OCI-LY1 (cell line): Measurements from ENCODE around the gene FOXC2.

Source experiments
- H2AFZ ChIP-seq: fragments of 200-600 bp; sonication (generic), shearing (Covaris generic); 2 replicates; pipeline ENCODE4 v1.6.0; 2014; ENCODE audit warnings: antibody characterized with exemption, mild to moderate bottlenecking, low read length
- H3F3A ChIP-seq: fragments of 200-600 bp; sonication (generic), shearing (Covaris generic); 2 replicates; pipeline ENCODE4 v1.6.0; 2014; ENCODE audit warnings: mild to moderate bottlenecking, antibody characterized with exemption, low read length, moderate library complexity; ENCODE audit not compliant: insufficient read depth
- H3K27ac ChIP-seq: fragments of 200-600 bp; sonication (generic); 2 replicates; pipeline ENCODE4 v1.5.1; 2014; ENCODE audit warnings: low read length, mixed run types, mild to moderate bottlenecking, low read depth; ENCODE audit not compliant: poor library complexity, severe bottlenecking
- H3K27me3 ChIP-seq: fragments of 200-600 bp; sonication (generic); 2 replicates; pipeline ENCODE4 v1.6.0; 2014; ENCODE audit warnings: antibody characterized with exemption, mild to moderate bottlenecking, low read length, moderate library complexity; ENCODE audit not compliant: insufficient read depth
- H3K36me3 ChIP-seq: fragments of 200-600 bp; sonication (generic); 2 replicates; pipeline ENCODE4 v1.6.1; 2014; ENCODE audit warnings: mild to moderate bottlenecking, antibody characterized with exemption, low read length, moderate library complexity, mixed read lengths; ENCODE audit not compliant: insufficient read depth
- H3K4me1 ChIP-seq: fragments of 200-600 bp; sonication (generic); 2 replicates; pipeline ENCODE4 v1.5.1; 2014; ENCODE audit warnings: mild to moderate bottlenecking, low read length, moderate library complexity; ENCODE audit not compliant: insufficient read depth, severe bottlenecking
- H3K4me2 ChIP-seq: fragments of 200-600 bp; sonication (generic), shearing (Covaris generic); 2 replicates; pipeline ENCODE4 v1.6.1; 2014; ENCODE audit warnings: low read length
- H3K4me3 ChIP-seq: fragments of 200-600 bp; sonication (generic); 2 replicates; pipeline ENCODE4 v1.5.1; 2014; ENCODE audit warnings: low read length, low read depth, mild to moderate bottlenecking, mixed read lengths; ENCODE audit not compliant: poor library complexity, severe bottlenecking
- H3K79me2 ChIP-seq: fragments of 200-600 bp; shearing (Covaris generic); 2 replicates; pipeline ENCODE4 v1.6.1; 2016; ENCODE audit warnings: mixed run types, low read length, mixed read lengths; ENCODE audit not compliant: insufficient read depth
- H3K9ac ChIP-seq: fragments of 200-600 bp; sonication (generic), shearing (Covaris generic); 2 replicates; pipeline ENCODE4 v1.6.1; 2014; ENCODE audit warnings: mild to moderate bottlenecking, low read length, mixed read lengths
- H3K9me2 ChIP-seq: fragments of 200-600 bp; sonication (generic), shearing (Covaris generic); 2 replicates; pipeline ENCODE4 v1.6.1; 2014; ENCODE audit warnings: low read depth, mild to moderate bottlenecking, low read length, mixed read lengths
- H3K9me3 ChIP-seq: fragments of 200-600 bp; shearing (Covaris generic); 2 replicates; pipeline ENCODE4 v1.6.1; 2014; ENCODE audit warnings: low read length, mixed read lengths
- H4K20me1 ChIP-seq: fragments of 200-600 bp; sonication (generic), shearing (Covaris generic); 2 replicates; pipeline ENCODE4 v1.6.0; 2016; ENCODE audit warnings: mild to moderate bottlenecking, low read length; ENCODE audit not compliant: insufficient read depth
- EZH2 ChIP-seq: fragments of 200-600 bp; sonication (generic), shearing (Covaris generic); IDR thresholded peaks from 2 replicates; pipeline ENCODE4 v1.8.0; 2017; ENCODE audit warnings: borderline replicate concordance, mixed run types, mild to moderate bottlenecking, antibody characterized with exemption, low read length, moderate library complexity, mixed read lengths
- TF ChIP-seq, protein P1 (sequence below): fragments of 200-600 bp; sonication (generic), shearing (Covaris generic); IDR thresholded peaks from 2 replicates; pipeline ENCODE4 v1.5.1; 2017; ENCODE audit warnings: mild to moderate bottlenecking, antibody characterized with exemption, low read length, moderate library complexity, mixed read lengths

Gene FOXC2

DNA sequence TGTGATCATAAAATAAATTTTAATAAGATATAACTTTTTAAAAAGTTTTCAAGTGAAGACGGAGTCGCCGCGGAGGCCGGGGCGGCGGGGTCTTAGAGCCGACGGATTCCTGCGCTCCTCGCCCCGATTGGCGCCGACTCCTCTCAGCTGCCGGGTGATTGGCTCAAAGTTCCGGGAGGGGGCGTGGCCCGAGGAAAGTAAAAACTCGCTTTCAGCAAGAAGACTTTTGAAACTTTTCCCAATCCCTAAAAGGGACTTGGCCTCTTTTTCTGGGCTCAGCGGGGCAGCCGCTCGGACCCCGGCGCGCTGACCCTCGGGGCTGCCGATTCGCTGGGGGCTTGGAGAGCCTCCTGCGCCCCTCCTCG is at the start of gene FOXC2:
Gene FOXC2 (plus strand): TSS at position 229 of the 365 bp plus-strand sequence. CDS start 507 bp downstream, outside the sequence.
- H3K9ac ChIP-seq, result no peak within 1 kb of the TSS
- H3K27me3 ChIP-seq, result no peaks in the 10 kb centered on the region; the same call in 1 of the 2 replicates
- H3K4me2 ChIP-seq, result no peak within 1 kb of the TSS

DNA sequence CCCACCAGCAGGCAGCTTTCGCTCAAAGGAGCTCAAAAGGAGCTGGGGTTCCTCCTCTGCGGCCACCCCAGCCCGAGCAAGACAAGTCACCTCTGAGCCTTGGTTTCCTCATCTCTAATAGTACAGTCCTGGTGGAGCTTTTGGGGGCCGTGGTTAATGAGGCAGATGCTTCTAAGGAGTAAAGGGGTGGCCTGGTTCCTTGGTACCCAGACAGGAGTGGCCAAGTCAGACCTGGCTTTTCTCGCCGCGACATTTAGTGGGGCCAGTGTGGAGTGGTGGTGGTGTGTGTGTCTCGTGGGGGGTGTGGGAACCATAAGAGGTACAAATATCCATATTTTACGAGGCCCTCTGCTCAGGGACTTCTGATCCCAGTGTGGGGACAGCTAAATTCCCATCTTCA is 49.6 kb upstream of the FOXC2 start:
- Histone ChIP-seq H3K27ac (no peak overlapping the region), H3K4me3 (no peak overlapping the region), H3K36me3 (no peaks in the 10 kb centered on the region), H2AFZ (no peak overlapping the region), H4K20me1 (no peaks in the 10 kb centered on the region), H3K9me3 (no peaks in the 10 kb centered on the region), H3K4me2 (no peak overlapping the region), H3K9me2 (no peaks in the 10 kb centered on the region), H3K27me3 (no peaks in the 10 kb centered on the region; the same call in 1 of the 2 replicates), H3K9ac (no peak overlapping the region), H3K4me1 (no peaks in the 10 kb centered on the region), H3K79me2 (no peaks in the 10 kb centered on the region), H3F3A (no peaks in the 10 kb centered on the region)
- no peak for TF ChIP-seq EZH2
- TF ChIP-seq, protein P1, sequence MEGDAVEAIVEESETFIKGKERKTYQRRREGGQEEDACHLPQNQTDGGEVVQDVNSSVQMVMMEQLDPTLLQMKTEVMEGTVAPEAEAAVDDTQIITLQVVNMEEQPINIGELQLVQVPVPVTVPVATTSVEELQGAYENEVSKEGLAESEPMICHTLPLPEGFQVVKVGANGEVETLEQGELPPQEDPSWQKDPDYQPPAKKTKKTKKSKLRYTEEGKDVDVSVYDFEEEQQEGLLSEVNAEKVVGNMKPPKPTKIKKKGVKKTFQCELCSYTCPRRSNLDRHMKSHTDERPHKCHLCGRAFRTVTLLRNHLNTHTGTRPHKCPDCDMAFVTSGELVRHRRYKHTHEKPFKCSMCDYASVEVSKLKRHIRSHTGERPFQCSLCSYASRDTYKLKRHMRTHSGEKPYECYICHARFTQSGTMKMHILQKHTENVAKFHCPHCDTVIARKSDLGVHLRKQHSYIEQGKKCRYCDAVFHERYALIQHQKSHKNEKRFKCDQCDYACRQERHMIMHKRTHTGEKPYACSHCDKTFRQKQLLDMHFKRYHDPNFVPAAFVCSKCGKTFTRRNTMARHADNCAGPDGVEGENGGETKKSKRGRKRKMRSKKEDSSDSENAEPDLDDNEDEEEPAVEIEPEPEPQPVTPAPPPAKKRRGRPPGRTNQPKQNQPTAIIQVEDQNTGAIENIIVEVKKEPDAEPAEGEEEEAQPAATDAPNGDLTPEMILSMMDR, result no peak

More for the DNA sequence above, at the start of gene FOXC2:
- H3F3A ChIP-seq, result 0 out of 2 replicates have a peak, but pooled peaks cover 3% of the 10 kb centered on the region
- H3K36me3 ChIP-seq, result no peaks in the 10 kb centered on the region
- H3K9me2 ChIP-seq, result no peaks in the 10 kb centered on the region
- H3K9me3 ChIP-seq, result no peaks in the 10 kb centered on the region
- H3K79me2 ChIP-seq, result no peaks in the 10 kb centered on the region
- H4K20me1 ChIP-seq, result no peaks in the 10 kb centered on the region
- H3K4me1 ChIP-seq, result peaks cover 35% of the 10 kb centered on the region
- H3K27ac ChIP-seq, result no peak within 1 kb of the TSS
- no peak for TF ChIP-seq EZH2
- TF ChIP-seq, protein P1, result no peak
- no peak within 1 kb of the TSS for H2AFZ ChIP-seq
- H3K4me3 ChIP-seq, result no peak within 1 kb of the TSS

DNA sequence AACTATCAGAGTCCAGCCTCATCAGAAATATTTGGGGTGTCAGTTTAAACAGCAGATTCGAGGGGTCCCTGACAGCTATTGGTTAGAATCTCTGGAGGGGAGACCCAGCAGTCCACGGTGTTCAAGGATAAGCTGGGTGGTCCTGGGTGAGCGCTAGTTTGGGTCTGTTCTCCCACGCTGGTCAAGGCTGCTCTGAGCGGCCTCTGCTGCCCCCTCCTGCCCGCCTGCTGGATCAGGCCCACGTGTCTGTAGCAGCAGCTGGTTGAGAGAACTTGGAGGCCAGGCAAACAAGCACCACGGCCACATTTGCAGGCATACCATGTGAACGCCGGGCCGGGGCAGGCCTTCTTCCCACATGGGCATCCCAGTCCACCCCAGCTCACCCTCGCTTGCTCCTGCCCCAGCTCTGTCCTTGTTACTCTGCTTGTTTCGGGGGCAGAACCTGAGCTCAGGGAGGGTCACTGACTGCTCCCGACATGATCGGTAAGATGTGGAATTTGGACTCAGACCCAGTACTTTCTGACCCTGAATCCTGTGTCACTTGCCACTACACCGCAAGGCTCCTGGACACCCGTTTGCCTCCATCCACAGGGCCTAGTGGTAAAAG is 48.9 kb upstream of the FOXC2 start:
- no peaks in the 10 kb centered on the region for H3K9me2 ChIP-seq
- H2AFZ ChIP-seq, result no peak overlapping the region
- TF ChIP-seq, protein P1, result peak; percentile 55
- no peak for TF ChIP-seq EZH2
- no peaks in the 10 kb centered on the region for H3K79me2 ChIP-seq
- H4K20me1 ChIP-seq, result no peaks in the 10 kb centered on the region
- H3K9ac ChIP-seq, result no peak overlapping the region
- H3K27ac ChIP-seq, result no peak overlapping the region
- no peaks in the 10 kb centered on the region for H3K9me3 ChIP-seq
- no peaks in the 10 kb centered on the region; the same call in 1 of the 2 replicates for H3K27me3 ChIP-seq
- H3K4me1 ChIP-seq, result no peaks in the 10 kb centered on the region
- no peaks in the 10 kb centered on the region for H3K36me3 ChIP-seq
- H3K4me2 ChIP-seq, result no peak overlapping the region
- H3K4me3 ChIP-seq, result no peak overlapping the region
- no peaks in the 10 kb centered on the region for H3F3A ChIP-seq
